Activated naive CD8-positive, alpha-beta T cell (primary cell): ENCODE measurements around the gene GALNT11.

ENCODE experiments used
- H3K27ac Mint-ChIP-seq: one replicate; pipeline ENCODE4 v1.8.0; 2021; ENCODE audit warnings: mixed read lengths
- H3K27me3 Mint-ChIP-seq: one replicate; pipeline ENCODE4 v1.8.0; 2021; ENCODE audit warnings: mixed read lengths
- H3K36me3 Mint-ChIP-seq: one replicate; pipeline ENCODE4 v1.8.0; 2021; ENCODE audit warnings: mixed read lengths
- H3K4me1 Mint-ChIP-seq: one replicate; pipeline ENCODE4 v1.8.0; 2021; ENCODE audit warnings: low read depth, mixed read lengths
- H3K4me3 Mint-ChIP-seq: one replicate; pipeline ENCODE4 v1.8.0; 2021; ENCODE audit warnings: mild to moderate bottlenecking, mixed read lengths
- H3K9me3 Mint-ChIP-seq: one replicate; pipeline ENCODE4 v1.8.0; 2021; ENCODE audit warnings: low read depth, mixed read lengths

Gene GALNT11

GRCh38 chr7:152106990-152107389 is 81.5 kb downstream of the GALNT11 start:
- H3K4me3 Mint-ChIP-seq: no peak overlapping the region
- peaks cover 16% of the 10 kb centered on the region for H3K36me3 Mint-ChIP-seq
- no peak overlapping the region for H3K27ac Mint-ChIP-seq
- H3K4me1 Mint-ChIP-seq: peaks cover 3% of the 10 kb centered on the region
- no peaks in the 10 kb centered on the region for H3K27me3 Mint-ChIP-seq
- no peaks in the 10 kb centered on the region for H3K9me3 Mint-ChIP-seq

DNA sequence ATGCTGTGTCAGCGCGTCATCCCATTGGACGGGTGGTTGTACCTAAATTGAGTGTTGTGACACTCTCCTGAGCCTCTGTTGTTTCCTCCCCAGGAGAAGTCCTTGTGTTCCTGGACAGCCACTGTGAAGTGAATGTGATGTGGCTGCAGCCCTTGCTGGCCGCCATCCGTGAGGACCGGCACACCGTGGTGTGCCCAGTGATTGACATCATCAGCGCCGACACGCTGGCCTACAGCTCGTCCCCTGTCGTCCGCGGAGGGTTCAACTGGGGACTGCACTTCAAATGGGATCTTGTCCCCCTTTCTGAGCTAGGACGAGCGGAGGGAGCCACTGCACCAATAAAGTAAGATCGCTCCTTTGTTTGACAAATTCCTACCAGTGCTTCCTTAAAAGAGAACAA is 82.5 kb downstream of the GALNT11 start:
- H3K27me3 Mint-ChIP-seq: no peaks in the 10 kb centered on the region
- H3K36me3 Mint-ChIP-seq: peaks cover 16% of the 10 kb centered on the region
- no peak overlapping the region for H3K27ac Mint-ChIP-seq
- peaks cover 3% of the 10 kb centered on the region for H3K4me1 Mint-ChIP-seq
- H3K4me3 Mint-ChIP-seq: no peak overlapping the region
- no peaks in the 10 kb centered on the region for H3K9me3 Mint-ChIP-seq

GRCh38 chr7:152108359-152108758 is 82.9 kb downstream of the GALNT11 start:
- no peaks in the 10 kb centered on the region for H3K27me3 Mint-ChIP-seq
- no peak overlapping the region for H3K27ac Mint-ChIP-seq
- peaks cover 3% of the 10 kb centered on the region for H3K4me1 Mint-ChIP-seq
- no peaks in the 10 kb centered on the region for H3K9me3 Mint-ChIP-seq
- H3K4me3 Mint-ChIP-seq: no peak overlapping the region
- H3K36me3 Mint-ChIP-seq: peaks cover 20% of the 10 kb centered on the region

- Mint-ChIP-seq H3K27me3 (no peaks in the 10 kb centered on the region), H3K9me3 (no peaks in the 10 kb centered on the region), H3K4me3 (no peak overlapping the region), H3K4me1 (peaks cover 3% of the 10 kb centered on the region), H3K36me3 (peaks cover 15% of the 10 kb centered on the region), H3K27ac (no peak overlapping the region)
Observed at GRCh38 chr7:152112829-152113228, 87.4 kb downstream of the GALNT11 start.

DNA sequence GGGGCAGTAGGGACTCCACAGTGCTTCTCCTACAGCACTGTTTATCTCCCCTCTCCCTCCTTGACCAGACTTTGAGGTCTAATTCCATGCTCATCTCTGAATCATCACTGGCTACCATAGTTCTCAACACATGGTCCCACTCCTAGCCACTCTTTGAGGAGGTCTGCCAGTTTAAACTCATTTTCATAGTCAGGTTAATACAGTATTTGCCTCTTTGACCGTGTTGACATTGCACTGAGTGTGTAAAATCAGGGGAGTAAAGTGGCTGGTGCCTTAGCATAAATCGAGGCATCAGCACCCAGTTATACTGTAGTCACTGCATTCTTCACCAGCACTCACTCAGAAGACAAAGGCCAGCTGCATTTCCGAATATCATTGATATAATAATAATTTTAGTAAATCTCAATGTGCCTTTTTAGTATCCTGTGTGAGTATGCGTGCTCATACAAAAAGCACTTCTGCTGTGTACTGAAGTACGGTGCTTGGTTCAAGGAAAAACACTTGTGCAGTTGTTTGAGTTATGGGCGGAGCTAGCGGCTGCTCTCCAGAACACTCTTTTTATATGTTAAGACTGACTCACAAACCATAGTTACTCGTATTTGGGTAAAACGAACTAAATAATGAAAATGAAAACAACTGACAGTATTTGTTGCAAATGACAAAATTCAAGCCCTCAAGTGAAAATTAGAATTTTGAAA is 89.7 kb downstream of the GALNT11 start:
- Mint-ChIP-seq H3K36me3 (peaks cover 15% of the 10 kb centered on the region), H3K4me3 (no peak overlapping the region), H3K9me3 (no peaks in the 10 kb centered on the region), H3K4me1 (no peaks in the 10 kb centered on the region), H3K27me3 (no peaks in the 10 kb centered on the region), H3K27ac (no peak overlapping the region)

GRCh38 chr7:152117356-152117755 is 91.9 kb downstream of the GALNT11 start:
- Mint-ChIP-seq H3K27ac (no peak overlapping the region), H3K9me3 (no peaks in the 10 kb centered on the region), H3K4me1 (peaks cover 8% of the 10 kb centered on the region), H3K27me3 (no peaks in the 10 kb centered on the region), H3K36me3 (peaks cover 22% of the 10 kb centered on the region), H3K4me3 (no peak overlapping the region)

- Mint-ChIP-seq H3K27me3 (no peaks in the 10 kb centered on the region), H3K27ac (no peak overlapping the region), H3K36me3 (peaks cover 41% of the 10 kb centered on the region), H3K9me3 (peaks cover 13% of the 10 kb centered on the region), H3K4me3 (no peak overlapping the region), H3K4me1 (peaks cover 16% of the 10 kb centered on the region)
Observed at GRCh38 chr7:152120210-152120609, 94.7 kb downstream of the GALNT11 start.

- Mint-ChIP-seq H3K9me3 (peaks cover 14% of the 10 kb centered on the region), H3K4me1 (peaks cover 16% of the 10 kb centered on the region), H3K27ac (no peak overlapping the region), H3K4me3 (no peak overlapping the region), H3K36me3 (peaks cover 44% of the 10 kb centered on the region), H3K27me3 (no peaks in the 10 kb centered on the region)
Observed at GRCh38 chr7:152120776-152121175, 95.3 kb downstream of the GALNT11 start.

- peaks cover 44% of the 10 kb centered on the region for H3K36me3 Mint-ChIP-seq
- H3K4me3 Mint-ChIP-seq: no peak overlapping the region
- H3K27ac Mint-ChIP-seq: no peak overlapping the region
- peaks cover 14% of the 10 kb centered on the region for H3K9me3 Mint-ChIP-seq
- H3K27me3 Mint-ChIP-seq: no peaks in the 10 kb centered on the region
- H3K4me1 Mint-ChIP-seq: peaks cover 16% of the 10 kb centered on the region
Observed at GRCh38 chr7:152121432-152121831, 96.0 kb downstream of the GALNT11 start.

GRCh38 chr7:152122540-152122939 is 97.1 kb downstream of the GALNT11 start:
- H3K27ac Mint-ChIP-seq: no peak overlapping the region
- H3K36me3 Mint-ChIP-seq: peaks cover 48% of the 10 kb centered on the region
- H3K4me1 Mint-ChIP-seq: peaks cover 16% of the 10 kb centered on the region
- H3K9me3 Mint-ChIP-seq: peaks cover 14% of the 10 kb centered on the region
- no peak overlapping the region for H3K4me3 Mint-ChIP-seq
- H3K27me3 Mint-ChIP-seq: no peaks in the 10 kb centered on the region

- H3K36me3 Mint-ChIP-seq: peaks cover 45% of the 10 kb centered on the region
- peaks cover 13% of the 10 kb centered on the region for H3K4me1 Mint-ChIP-seq
- peaks cover 14% of the 10 kb centered on the region for H3K9me3 Mint-ChIP-seq
- H3K27me3 Mint-ChIP-seq: no peaks in the 10 kb centered on the region
- H3K4me3 Mint-ChIP-seq: no peak overlapping the region
- H3K27ac Mint-ChIP-seq: no peak overlapping the region
Observed at GRCh38 chr7:152126741-152127140, 101.3 kb downstream of the GALNT11 start.

GRCh38 chr7:152127229-152127628 is 101.8 kb downstream of the GALNT11 start:
- Mint-ChIP-seq H3K36me3 (peaks cover 44% of the 10 kb centered on the region), H3K4me3 (no peak overlapping the region), H3K27ac (peak overlapping the region; percentile 79), H3K27me3 (no peaks in the 10 kb centered on the region), H3K9me3 (peaks cover 14% of the 10 kb centered on the region), H3K4me1 (peaks cover 9% of the 10 kb centered on the region)

DNA sequence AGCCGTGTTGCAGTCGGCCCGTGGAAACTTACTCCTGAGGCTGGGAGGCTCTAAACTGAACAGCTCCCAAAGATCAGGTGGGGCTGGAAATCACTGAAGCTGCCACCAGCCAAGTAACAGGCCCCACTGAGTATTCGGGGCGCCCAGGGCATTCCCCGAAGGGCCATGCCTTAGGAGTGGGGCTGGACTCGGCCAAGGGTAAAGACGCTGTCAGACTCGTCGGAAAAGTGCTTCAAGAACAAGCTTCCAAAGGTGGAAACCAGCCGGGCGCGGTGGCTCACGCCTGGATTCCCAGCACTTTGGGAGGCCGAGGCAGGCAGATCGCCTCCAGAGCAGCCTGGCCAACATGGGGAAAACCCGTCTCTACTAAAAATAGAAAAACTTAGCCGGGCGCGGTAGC is 102.8 kb downstream of the GALNT11 start:
- Mint-ChIP-seq H3K9me3 (peaks cover 14% of the 10 kb centered on the region), H3K4me1 (no peaks in the 10 kb centered on the region), H3K4me3 (no peak overlapping the region), H3K27ac (no peak overlapping the region), H3K36me3 (peaks cover 34% of the 10 kb centered on the region), H3K27me3 (no peaks in the 10 kb centered on the region)

GRCh38 chr7:152128741-152129461 is 103.4 kb downstream of the GALNT11 start:
- H3K27me3 Mint-ChIP-seq: no peaks in the 10 kb centered on the region
- H3K4me1 Mint-ChIP-seq: no peaks in the 10 kb centered on the region
- no peak overlapping the region for H3K27ac Mint-ChIP-seq
- peaks cover 14% of the 10 kb centered on the region for H3K9me3 Mint-ChIP-seq
- H3K4me3 Mint-ChIP-seq: no peak overlapping the region
- H3K36me3 Mint-ChIP-seq: peaks cover 28% of the 10 kb centered on the region

DNA sequence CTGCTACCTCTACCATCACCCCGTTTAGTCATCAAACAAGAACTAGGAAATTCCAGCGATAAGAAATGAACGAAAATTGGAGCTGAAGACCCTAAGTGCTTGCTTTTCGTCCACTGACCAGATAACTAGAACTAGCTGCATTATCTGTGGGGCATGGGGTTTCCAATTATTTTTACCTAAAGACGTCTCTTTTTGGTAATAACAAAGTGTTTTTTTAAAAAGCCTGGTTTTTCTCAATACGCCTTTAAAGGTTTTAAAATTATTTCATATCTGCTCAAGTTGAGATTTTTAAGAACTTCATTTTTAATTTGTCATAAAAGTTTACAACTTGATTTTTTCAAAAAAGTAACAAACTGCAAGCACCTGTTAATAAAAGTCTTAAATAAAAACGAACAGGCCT is 104.2 kb downstream of the GALNT11 start:
- Mint-ChIP-seq H3K4me3 (no peak overlapping the region), H3K4me1 (no peaks in the 10 kb centered on the region), H3K27me3 (no peaks in the 10 kb centered on the region), H3K27ac (no peak overlapping the region), H3K36me3 (peaks cover 20% of the 10 kb centered on the region), H3K9me3 (peaks cover 7% of the 10 kb centered on the region)
